ENCODE results near the gene SLC35A4.
"Not testable (repeated sequence)": the region's sequence is repeated elsewhere in the genome, so short reads cannot be mapped to it uniquely, and the experiment has no call there.

SLC35A4 gene

DNA sequence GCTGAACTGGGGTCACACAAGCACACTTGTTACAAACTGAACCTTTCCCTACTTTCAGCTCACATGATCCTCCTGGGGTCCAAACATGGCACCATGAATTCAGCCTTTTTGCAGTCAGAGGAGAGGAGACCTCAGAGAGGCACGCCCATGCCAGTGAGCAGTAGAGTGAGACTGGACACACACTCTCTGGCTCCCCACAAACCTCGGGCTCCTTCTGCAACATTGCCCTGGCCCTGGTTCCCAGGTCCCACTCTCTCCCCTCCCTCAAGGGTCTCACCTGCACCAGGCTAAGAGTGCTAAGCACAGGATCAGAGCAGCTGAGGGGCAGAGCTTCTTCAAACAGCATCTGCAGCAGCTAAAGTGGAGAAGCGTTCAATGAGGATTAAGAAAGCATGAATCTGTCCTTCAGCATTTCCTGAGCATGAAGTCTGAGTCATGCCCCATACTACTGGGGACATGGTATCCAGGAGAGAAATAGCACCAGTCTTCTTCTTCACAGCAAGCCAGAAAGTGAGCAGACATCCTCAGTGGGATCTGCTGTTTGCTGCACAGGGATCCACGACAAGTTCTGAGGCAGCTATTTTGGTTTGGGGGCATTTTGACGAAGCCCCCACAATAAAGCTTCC lies 27.2 kb downstream of the SLC35A4 start:
- no peak for DNase-seq

DNA sequence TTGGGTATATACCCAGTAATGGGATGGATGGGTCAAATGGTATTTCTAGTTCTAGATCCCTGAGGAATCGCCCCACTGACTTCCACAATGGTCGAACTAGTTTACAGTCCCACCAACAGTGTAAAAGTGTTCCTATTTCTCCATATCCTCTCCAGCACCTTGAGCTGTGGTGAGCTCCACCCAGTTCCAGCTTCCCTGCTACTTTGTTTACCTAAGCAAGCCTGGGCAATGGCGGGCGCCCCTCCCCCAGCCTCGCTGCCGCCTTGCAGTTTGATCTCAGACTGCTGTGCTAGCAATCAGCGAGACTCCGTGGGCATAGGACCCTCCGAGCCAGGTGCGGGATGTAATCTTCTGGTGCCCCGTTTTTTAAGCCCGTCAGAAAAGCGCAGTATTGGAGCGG lies 28.4 kb downstream of the SLC35A4 start:
- DNase-seq: not testable (repeated sequence)

DNA sequence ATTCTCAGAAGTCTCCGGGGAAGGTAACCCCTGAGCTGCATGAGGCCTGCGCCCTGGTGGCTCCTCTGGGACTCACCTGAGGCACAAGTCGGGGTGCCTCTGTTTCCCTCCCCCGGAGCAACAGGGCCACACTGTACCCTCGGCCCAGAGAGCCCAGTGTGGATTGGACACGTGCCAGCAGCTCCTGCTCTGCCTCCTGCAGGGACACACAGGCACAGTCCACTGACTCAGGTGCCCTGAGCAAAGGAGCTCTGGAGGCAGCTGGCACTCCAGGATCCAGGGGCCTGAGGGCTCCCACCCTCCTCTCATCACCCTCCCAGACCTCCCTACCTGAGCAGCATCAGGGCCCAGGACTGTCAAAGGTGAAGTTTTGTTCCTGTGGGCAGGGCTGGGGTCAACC lies 29.5 kb downstream of the SLC35A4 start:
- no peak for DNase-seq

DNA sequence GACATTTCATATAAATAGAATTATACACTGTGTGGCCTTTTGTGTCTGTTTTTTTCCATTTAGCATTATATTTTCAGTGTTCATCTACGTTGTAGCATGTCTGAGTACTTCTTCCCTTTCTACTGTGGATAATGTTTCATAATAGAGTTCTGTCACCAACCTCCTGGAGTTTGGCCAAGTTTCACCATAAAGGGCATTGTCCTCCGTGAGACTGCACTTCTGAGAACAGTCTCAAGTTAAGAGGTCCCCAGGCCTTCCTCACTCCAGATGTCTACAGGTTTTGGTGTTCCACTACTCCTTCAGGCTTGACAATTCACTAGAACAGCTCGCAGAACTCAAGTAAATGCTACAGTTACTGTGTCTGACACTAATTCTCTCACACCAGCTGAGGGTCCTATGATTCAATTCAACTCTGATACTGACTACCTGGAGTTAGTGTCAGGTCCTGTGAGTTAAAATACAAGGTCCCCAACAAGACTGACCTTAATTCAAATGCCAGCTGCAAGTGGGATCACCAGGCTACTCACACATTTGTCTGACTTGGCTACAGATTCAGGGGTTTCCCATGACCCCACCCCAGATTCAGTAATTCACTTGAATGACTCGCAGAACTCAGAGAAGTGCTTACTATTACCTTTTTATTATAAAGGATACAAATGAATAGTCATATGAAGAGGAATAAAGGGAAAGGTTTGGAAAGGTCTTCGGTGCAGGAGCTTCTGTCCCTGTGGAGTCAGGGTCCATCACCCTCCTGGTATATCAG lies 31.1 kb downstream of the SLC35A4 start:
- no peak for DNase-seq

DNA sequence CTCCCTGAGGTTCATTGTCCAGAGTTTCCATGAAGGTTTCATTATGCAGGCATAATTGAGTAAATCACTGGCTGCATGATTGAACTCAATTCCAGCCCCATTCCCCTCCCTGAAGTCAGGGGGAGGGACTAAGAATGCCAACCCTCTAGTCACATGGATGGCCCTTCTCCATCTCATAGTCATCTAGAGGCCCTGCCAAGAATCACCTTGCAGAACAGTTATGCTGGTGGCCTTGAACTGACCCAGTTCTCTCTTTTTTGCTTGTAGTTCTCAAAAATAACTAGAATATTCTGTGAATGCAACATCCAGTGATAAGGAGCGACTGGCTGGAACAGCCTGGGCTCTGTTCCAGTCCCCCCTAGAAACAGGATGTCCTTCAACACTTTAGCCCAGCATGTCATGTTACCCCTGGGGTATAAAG lies 31.7 kb downstream of the SLC35A4 start:
- no peak for DNase-seq

DNA sequence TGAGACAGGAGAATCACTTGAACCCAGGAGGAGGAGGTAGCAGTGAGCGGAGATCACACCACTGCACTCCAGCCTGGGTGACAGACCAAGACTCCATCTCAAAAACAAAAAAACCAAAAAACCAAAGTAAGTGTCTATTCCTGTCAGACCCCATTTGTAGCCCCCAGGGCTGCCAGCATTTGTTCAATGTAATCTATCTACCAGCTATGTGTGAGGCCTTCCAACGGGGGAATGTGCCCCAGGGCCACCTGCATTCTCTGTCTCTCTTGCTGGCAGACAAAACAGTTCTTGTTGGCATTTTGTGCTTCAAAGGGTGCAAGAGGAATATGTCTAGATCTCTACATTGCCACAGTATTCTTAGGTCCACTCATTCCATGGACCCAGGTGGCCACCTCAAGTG lies 34.2 kb downstream of the SLC35A4 start:
- no peak for DNase-seq

DNA sequence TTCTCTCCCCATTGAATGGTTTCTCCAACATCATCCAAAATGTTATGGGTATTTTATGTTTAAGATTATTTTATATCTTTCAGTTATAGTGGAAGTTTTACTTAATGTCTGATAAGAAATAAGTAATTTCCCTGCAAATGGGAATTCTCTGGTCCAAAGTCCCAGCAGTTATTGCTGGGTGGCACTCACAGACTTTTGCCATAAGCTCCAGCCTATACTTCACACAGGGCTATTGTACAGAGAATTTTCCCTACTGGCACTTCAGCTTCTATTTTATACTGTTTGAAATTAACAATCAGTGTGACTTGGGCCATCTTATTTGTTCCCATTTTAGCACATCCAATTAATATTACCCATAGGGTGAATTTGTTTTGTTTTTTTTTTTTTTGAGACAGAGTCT lies 35.5 kb downstream of the SLC35A4 start:
- DNase-seq: no peak

DNA sequence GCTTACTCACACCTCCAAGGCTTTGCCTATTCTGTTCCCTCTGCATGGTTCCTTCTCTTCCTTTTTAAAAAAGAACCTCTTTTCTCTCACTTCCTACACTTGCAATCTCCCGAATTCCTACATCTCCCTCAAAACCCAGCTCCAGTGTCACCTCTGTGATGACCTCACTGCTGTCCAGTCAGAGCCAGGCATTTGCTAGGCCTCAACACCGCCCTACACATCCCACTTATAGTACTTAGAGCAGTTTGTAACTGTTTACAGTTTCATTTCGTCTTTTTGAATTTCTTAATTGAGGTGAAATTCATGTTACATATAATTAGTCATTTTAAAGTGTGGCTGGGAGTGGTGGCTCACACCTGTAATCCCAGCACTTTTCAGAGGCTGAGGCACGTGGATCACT lies 37.5 kb downstream of the SLC35A4 start:
- no peak for DNase-seq

DNA sequence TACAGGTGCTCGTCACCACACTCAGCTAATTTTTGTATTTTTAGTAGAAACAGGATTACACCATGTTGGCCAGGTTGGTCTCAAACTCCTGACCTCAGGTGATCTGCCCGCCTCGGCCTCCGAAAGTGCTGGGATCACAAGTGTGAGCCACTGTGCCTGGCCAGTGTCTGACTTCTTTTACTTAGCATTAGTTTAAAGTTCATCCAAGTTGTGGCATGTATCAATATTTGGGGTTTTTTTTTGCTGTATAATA lies 38.7 kb downstream of the SLC35A4 start:
- DNase-seq: not testable (repeated sequence)

DNA sequence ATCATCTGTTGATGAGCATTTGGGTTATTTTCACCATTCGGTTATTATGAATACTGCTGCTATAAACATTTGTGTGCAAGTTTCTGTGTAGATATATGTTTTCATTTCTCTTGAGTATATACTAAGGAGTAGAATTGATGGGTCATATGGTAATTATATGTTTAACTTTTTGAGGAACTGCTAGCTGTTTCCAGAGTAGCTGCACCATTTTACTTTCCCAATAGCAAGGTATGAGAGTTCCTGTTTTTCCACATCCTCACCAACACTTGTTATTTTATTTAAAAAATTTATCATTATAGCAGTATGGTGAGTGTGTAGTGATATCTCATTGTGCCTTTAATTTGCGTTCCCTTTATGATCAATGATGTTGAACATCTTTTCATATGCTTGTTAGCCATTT lies 39.1 kb downstream of the SLC35A4 start:
- DNase-seq: no peak

DNA sequence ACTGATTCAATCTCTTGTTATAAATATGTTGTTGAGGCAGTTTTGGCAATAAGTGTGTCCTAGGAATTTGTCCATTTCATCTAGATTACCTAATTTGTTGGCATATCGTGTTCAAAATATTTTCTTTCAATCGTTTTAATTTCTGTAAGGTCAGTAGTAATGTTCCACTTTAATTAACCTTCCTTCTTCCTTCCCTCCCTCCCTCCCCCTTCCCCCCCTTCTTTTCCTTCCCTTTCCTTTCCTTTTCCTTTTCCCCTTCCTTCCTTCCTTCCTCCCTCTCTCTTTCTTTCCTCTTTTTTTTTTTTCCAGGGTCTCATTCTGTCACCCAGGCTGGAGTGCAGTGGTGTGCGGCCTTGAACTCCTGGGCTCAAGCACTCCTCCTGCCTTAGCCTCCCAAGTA lies 41.3 kb downstream of the SLC35A4 start:
- no peak for DNase-seq

DNA sequence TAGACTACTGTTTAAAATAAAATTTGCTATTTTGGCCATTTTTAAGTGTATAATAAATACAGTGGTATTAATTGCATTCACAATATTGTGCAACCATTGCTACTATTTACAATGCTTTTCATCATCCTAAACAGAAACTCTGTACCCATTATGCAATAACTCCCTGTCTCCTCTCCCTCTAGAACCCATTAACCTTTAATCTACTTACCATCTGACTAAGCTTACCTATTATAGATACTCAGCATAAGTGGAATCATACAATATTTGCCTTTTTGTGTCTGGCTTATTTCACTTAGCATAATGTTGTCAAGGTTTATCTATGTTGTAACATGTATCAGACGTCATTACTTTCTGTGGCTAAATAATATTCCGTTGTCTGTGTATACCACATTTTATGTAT lies 42.4 kb downstream of the SLC35A4 start:
- no peak for DNase-seq

DNA sequence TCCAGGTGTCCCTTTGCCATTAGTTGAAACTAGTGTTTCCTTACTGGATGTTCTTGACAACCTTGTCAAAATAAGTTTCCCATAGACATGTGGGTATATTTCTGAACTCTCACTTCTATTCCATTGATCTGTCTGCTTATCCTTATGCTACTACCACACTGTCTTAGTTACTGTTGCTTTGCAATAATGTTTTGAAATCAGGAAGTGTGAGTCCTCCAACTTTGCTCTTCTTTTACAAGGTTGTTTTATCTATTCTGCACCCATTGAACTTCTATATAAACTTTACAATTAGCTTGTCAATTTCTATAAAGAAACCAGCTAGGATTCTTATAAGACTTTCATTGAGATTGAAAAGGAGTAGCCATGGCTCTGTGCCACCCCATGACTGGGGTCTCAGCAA lies 44.1 kb downstream of the SLC35A4 start:
- no peak for DNase-seq

DNA sequence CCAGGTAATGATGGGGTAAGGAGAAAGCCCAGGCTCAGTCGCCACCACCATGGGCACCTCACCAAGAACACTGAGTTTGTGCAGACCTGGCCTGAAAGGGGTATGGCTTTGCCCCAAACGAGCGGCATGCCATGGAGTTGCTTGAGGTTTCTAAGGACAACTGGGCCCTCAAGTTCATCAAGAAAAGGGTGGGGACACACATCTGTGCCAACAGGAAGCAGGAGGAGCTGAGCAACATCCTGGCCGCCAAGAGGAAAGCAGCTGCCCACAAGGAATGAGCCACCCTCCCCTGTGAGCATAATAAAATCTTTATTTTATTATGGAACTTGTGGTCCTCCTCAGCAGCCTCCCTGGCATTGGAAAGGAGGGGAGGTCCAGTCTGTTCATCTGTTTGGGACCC lies 44.5 kb downstream of the SLC35A4 start:
- no peak for DNase-seq

DNA sequence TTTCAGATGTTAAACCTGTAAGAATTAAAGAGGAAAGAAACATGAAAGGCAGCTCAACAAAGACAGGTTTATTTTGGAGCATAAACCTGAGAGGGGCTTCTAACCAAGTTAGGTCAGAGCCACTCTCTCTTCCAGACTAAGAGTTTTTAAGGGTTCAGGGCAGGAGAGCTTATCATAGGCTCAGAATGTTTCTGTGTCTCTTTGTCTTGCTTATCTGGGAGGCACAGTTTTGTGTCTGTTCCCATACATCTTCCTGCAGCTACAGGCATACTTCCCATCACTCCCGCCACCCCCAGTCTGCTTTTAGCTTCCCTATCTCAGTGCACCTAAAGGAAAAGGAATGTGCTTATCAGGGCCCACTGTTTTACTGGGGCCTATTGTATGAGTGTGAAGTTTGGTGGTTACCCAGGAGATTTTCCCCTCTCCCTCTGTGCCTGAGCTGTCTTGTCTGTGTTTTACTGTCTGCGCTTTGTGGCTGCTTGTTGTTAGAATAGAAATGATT lies 46.4 kb downstream of the SLC35A4 start:
- no peak for DNase-seq

Measured in activated CD4-positive, alpha-beta T cell treated with anti-CD3 and anti-CD28 coated beads for 4 hours (primary cell).